BE2C (cell line): Measurements from ENCODE around the gene POGLUT3.

ENCODE experiments used
- DNase-seq: peaks from one replicate; pipeline ENCODE4 v3.0.0-alpha.2; 2020
- H3K27me3 ChIP-seq: fragments of 250-450 bp; sonication (Bioruptor Pico); 2 replicates; pipeline ENCODE4 v1.5.1; 2020; ENCODE audit warnings: mild to moderate bottlenecking
- H3K36me3 ChIP-seq: fragments of 250-450 bp; sonication (Bioruptor Pico); 2 replicates; pipeline ENCODE4 v1.5.1; 2020; ENCODE audit warnings: mild to moderate bottlenecking
- H3K4me1 ChIP-seq: fragments of 250-450 bp; sonication (Bioruptor Pico); 2 replicates; pipeline ENCODE4 v1.5.1; 2020
- H3K4me3 ChIP-seq: 2 replicates; pipeline ENCODE4 v1.5.1; 2011; ENCODE audit warnings: low read depth, low read length
- H3K9me3 ChIP-seq: fragments of 250-450 bp; sonication (Bioruptor Pico); 2 replicates; pipeline ENCODE4 v1.5.1; 2020
- CTCF ChIP-seq: IDR thresholded peaks from 2 replicates; pipeline ENCODE4 v1.5.1; 2012; ENCODE audit warnings: mild to moderate bottlenecking, low read depth, low read length

The POGLUT3 gene

GRCh38 chr11:108511851-108512474 lies 13.8 kb upstream of the POGLUT3 start:
- Histone ChIP-seq H3K4me1 (no peaks in the 10 kb centered on the region), H3K36me3 (no peaks in the 10 kb centered on the region), H3K9me3 (no peaks in the 10 kb centered on the region), H3K27me3 (peaks cover 28% of the 10 kb centered on the region), H3K4me3 (no peak overlapping the region)
- no peak for TF ChIP-seq CTCF
- DNase-seq = no peak

- Histone ChIP-seq H3K9me3 (no peaks in the 10 kb centered on the region), H3K4me3 (no peak overlapping the region), H3K27me3 (peaks cover 22% of the 10 kb centered on the region), H3K36me3 (no peaks in the 10 kb centered on the region), H3K4me1 (no peaks in the 10 kb centered on the region)
- no peak for DNase-seq
- no peak for TF ChIP-seq CTCF
Observed at GRCh38 chr11:108508653-108509593, 10.7 kb upstream of the POGLUT3 start.

- no peaks in the 10 kb centered on the region for H3K4me1 ChIP-seq
- H3K4me3 ChIP-seq = no peak overlapping the region
- DNase-seq = no peak
- TF ChIP-seq CTCF = no peak
- H3K36me3 ChIP-seq = no peaks in the 10 kb centered on the region
- no peaks in the 10 kb centered on the region for H3K9me3 ChIP-seq
- H3K27me3 ChIP-seq = peaks cover 32% of the 10 kb centered on the region
Observed at GRCh38 chr11:108501396-108501795, 3.2 kb upstream of the POGLUT3 start.

- no peak for TF ChIP-seq CTCF
- no peaks in the 10 kb centered on the region for H3K4me1 ChIP-seq
- DNase-seq = no peak
Observed at GRCh38 chr11:108500721-108501120, 2.5 kb upstream of the POGLUT3 start.

GRCh38 chr11:108500169-108500568 lies 2.0 kb upstream of the POGLUT3 start:
- H3K36me3 ChIP-seq = no peaks in the 10 kb centered on the region
- H3K4me1 ChIP-seq = no peaks in the 10 kb centered on the region
- H3K9me3 ChIP-seq = no peaks in the 10 kb centered on the region
- no peak overlapping the region for H3K4me3 ChIP-seq
- peaks cover 32% of the 10 kb centered on the region for H3K27me3 ChIP-seq
- DNase-seq = no peak
- no peak for TF ChIP-seq CTCF

More at GRCh38 chr11:108500721-108501120, 2.5 kb upstream of the POGLUT3 start:
- no peaks in the 10 kb centered on the region for H3K36me3 ChIP-seq
- no peaks in the 10 kb centered on the region for H3K9me3 ChIP-seq
- peaks cover 32% of the 10 kb centered on the region for H3K27me3 ChIP-seq
- H3K4me3 ChIP-seq = no peak overlapping the region
